Progenitor cell of endocrine pancreas (in vitro differentiated cells): Measurements from ENCODE around the gene ARL3. TPM values are rescaled to one million over a fixed set of nuclear protein-coding genes. Genes with fewer than 3 reads are reported as not detected.
A peak's percentile ranks its signal among the peaks of the same experiment; 100 is the strongest.

ENCODE experiments used
- DNase-seq: peaks from one replicate; pipeline ENCODE4 v3.0.0; 2021; ENCODE audit warnings: low spot score; ENCODE audit not compliant: unreplicated experiment
- H3K27ac Mint-ChIP-seq: 2 replicates; pipeline ENCODE4 v1.8.0; 2021; ENCODE audit warnings: mild to moderate bottlenecking, moderate library complexity, mixed read lengths
- H3K27me3 Mint-ChIP-seq: 2 replicates; pipeline ENCODE4 v1.8.0; 2021; ENCODE audit warnings: mixed read lengths
- H3K36me3 Mint-ChIP-seq: 2 replicates; pipeline ENCODE4 v1.8.0; 2022; ENCODE audit warnings: mixed read lengths; ENCODE audit not compliant: insufficient read depth
- H3K4me1 Mint-ChIP-seq: 2 replicates; pipeline ENCODE4 v1.8.0; 2021; ENCODE audit warnings: low read depth, mixed read lengths
- H3K4me3 Mint-ChIP-seq: 2 replicates; pipeline ENCODE4 v1.8.0; 2021; ENCODE audit warnings: low read depth, mild to moderate bottlenecking, moderate library complexity, mixed read lengths
- H3K9me3 Mint-ChIP-seq: 2 replicates; pipeline ENCODE4 v1.8.0; 2021; ENCODE audit warnings: low read depth, mixed read lengths
- total RNA-seq: library from RNA; stranded (reverse); gene quantifications from 2 replicates; pipeline ENCODE4 v1.2.1, GENCODE V29; 2021
- TF ChIP-seq, protein P1 (sequence below): fragments of 200-600 bp; sonication (generic); IDR thresholded peaks from one replicate; pipeline ENCODE4 v1.5.0; 2021; ENCODE audit warnings: antibody characterized with exemption, mild to moderate bottlenecking; ENCODE audit not compliant: unreplicated experiment

ARL3 gene
- total RNA-seq, 1 donor from 2014 or later: 25.0 TPM

- no peak for DNase-seq
- no peaks in the 10 kb centered on the region for H3K9me3 Mint-ChIP-seq
- peaks cover 12% of the 10 kb centered on the region for H3K36me3 Mint-ChIP-seq
- H3K4me1 Mint-ChIP-seq: peaks cover 9% of the 10 kb centered on the region
- H3K27ac Mint-ChIP-seq: peak overlapping the region; percentile 65
- no peaks in the 10 kb centered on the region for H3K27me3 Mint-ChIP-seq
- TF ChIP-seq, protein P1, sequence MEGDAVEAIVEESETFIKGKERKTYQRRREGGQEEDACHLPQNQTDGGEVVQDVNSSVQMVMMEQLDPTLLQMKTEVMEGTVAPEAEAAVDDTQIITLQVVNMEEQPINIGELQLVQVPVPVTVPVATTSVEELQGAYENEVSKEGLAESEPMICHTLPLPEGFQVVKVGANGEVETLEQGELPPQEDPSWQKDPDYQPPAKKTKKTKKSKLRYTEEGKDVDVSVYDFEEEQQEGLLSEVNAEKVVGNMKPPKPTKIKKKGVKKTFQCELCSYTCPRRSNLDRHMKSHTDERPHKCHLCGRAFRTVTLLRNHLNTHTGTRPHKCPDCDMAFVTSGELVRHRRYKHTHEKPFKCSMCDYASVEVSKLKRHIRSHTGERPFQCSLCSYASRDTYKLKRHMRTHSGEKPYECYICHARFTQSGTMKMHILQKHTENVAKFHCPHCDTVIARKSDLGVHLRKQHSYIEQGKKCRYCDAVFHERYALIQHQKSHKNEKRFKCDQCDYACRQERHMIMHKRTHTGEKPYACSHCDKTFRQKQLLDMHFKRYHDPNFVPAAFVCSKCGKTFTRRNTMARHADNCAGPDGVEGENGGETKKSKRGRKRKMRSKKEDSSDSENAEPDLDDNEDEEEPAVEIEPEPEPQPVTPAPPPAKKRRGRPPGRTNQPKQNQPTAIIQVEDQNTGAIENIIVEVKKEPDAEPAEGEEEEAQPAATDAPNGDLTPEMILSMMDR: no peak
- no peak overlapping the region for H3K4me3 Mint-ChIP-seq
Measured at GRCh38 chr10:102653060-102653459, 61.1 kb downstream of the ARL3 start.

GRCh38 chr10:102652170-102652916, 61.9 kb downstream of the ARL3 start:
- Mint-ChIP-seq H3K27me3 (no peaks in the 10 kb centered on the region), H3K27ac (no peak overlapping the region), H3K4me1 (peaks cover 13% of the 10 kb centered on the region), H3K9me3 (no peaks in the 10 kb centered on the region), H3K36me3 (peaks cover 8% of the 10 kb centered on the region), H3K4me3 (no peak overlapping the region)
- no peak for DNase-seq
- TF ChIP-seq, protein P1: no peak

DNA sequence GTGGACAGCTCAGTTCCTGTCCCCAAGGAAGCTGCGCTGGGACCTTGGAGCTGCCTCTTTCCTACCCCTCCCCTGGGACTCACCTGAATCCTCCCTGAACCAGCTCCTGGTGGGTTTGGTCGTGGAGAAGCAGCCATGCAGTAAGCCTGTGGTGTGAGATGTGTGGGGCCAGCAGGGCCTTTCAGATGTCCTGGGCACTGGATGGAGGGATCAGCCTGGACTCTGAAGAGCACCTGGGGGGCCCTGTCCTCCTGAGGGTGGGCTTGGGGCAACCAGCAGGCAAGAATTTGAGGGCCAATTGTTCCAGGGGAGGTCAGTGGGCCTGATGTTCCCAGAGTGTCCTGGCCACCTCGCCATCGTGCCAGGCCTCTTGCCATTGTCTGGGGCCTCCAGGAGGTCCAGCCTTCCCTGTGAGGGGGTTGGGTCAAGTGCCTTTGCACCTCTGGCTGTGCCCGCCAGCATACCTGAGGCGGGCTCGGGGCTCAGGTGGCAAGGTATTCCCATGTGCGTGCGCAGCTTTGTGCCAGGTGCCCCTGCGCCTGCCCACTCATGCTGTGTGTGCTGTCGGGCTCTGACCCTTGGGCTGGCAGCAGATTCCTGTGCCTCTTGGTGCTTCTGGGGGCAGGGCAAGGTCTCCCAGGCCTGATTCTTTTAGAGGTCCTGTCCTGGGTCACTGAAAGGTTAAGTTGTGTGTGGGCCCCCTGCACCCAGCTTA, 62.6 kb downstream of the ARL3 start:
- no peak for DNase-seq
- Mint-ChIP-seq H3K9me3 (no peaks in the 10 kb centered on the region), H3K36me3 (peaks cover 7% of the 10 kb centered on the region), H3K4me1 (peaks cover 16% of the 10 kb centered on the region), H3K4me3 (no peak overlapping the region), H3K27me3 (no peaks in the 10 kb centered on the region), H3K27ac (no peak overlapping the region)
- TF ChIP-seq, protein P1: no peak

- Mint-ChIP-seq H3K4me3 (no peak overlapping the region), H3K27ac (peak overlapping the region; percentile 74), H3K36me3 (peaks cover 7% of the 10 kb centered on the region), H3K4me1 (peaks cover 23% of the 10 kb centered on the region), H3K9me3 (no peaks in the 10 kb centered on the region), H3K27me3 (no peaks in the 10 kb centered on the region)
- TF ChIP-seq, protein P1: no peak
- no peak for DNase-seq
Measured at GRCh38 chr10:102650655-102651454, 63.3 kb downstream of the ARL3 start.
